Body of pancreas (tissue), 4 donors: ENCODE measurements around the gene MMP24. TPM values are rescaled to one million over a fixed set of nuclear protein-coding genes. Genes with fewer than 3 reads are reported as not detected.
"Not testable (repeated sequence)": the region's sequence is repeated elsewhere in the genome, so short reads cannot be mapped to it uniquely, and the experiment has no call there.

Source experiments
- ATAC-seq: fragments of 150-250 bp; one replicate; pipeline ENCODE4 v1.9.1; 2016
- DNase-seq, 4 donors: peaks; one replicate each; pipeline ENCODE4 v3.0.0-alpha.2; 2019
- H3K27ac ChIP-seq, 4 donors: fragments of 200-600 bp; sonication (generic); 1 replicate in 3 of 4; 2 replicates in 1 of 4; pipeline versions ENCODE4 v1.5.1 to v1.6.1; 2016 to 2019; ENCODE audit warnings: mild to moderate bottlenecking in 1 of 4, mixed read lengths in 1 of 4, moderate library complexity in 1 of 4
- H3K27me3 ChIP-seq, 2 donors: fragments of 200-600 bp; sonication (generic); one replicate each; pipeline ENCODE4 v1.6.0; 2016; ENCODE audit warnings: mild to moderate bottlenecking in 1 of 2
- H3K36me3 ChIP-seq, 2 donors: fragments of 200-600 bp; sonication (generic); replicated peaks in 1 of 2; 2 replicates each; pipeline ENCODE4 v1.5.1; 2016; ENCODE audit warnings: low read depth in 2 of 2; ENCODE audit not compliant: insufficient read depth in 1 of 2
- H3K4me1 ChIP-seq: fragments of 200-600 bp; sonication (generic); one replicate; pipeline ENCODE4 v1.6.0; 2016
- H3K4me3 ChIP-seq, 2 donors: fragments of 200-600 bp; sonication (generic); 1 replicate in 1 of 2; 2 replicates in 1 of 2; pipeline ENCODE4 v1.5.1; 2016 to 2019
- H3K9me3 ChIP-seq, 3 donors: fragments of 200-600 bp; sonication (generic); 1 replicate in 2 of 3; 2 replicates in 1 of 3; pipeline ENCODE4 v1.5.1; 2016
- CTCF ChIP-seq, 7 experiments: fragments of 450-650 bp in 4 of 7; fragments of 200-600 bp in 3 of 7; sonication (generic) in 3 of 7; IDR thresholded peaks; one replicate each; pipeline ENCODE4 v1.5.1; 2016 to 2019; ENCODE audit warnings: antibody characterized with exemption in 7 of 7
- POLR2A ChIP-seq, 3 donors: fragments of 450-650 bp; IDR thresholded peaks; one replicate each; pipeline ENCODE4 v1.6.1; 2016; ENCODE audit warnings: antibody characterized with exemption in 3 of 3, mild to moderate bottlenecking in 2 of 3
- WGBS, 2 donors: methylation state at CpG; one replicate each; pipeline ENCODE4 v1.1.5; 2017; 5-methylcytosine and 5-hydroxymethylcytosine counted together
- intact Hi-C: fragments of 100-400 bp; cut with DNase I; formaldehyde crosslinking; loops from one replicate; pipeline ENCODE4 v1.15.1; 2023
- total RNA-seq, 2 donors: library from RNA; depleted of rRNA; stranded (reverse); fragments of >200 nt; gene quantifications; one replicate each; pipeline ENCODE4 v1.1.0, GENCODE V29; 2016

Gene MMP24
- total RNA-seq, 2 donors from 2014 or later = 3.0 to 9.3 TPM

GRCh38 chr20:35314816-35315631 is 88.5 kb downstream of the MMP24 start:
- 74 to 79% methylated on average over 3 of the region's 3 CpGs for WGBS, 2 donors
- intact Hi-C loops = no loop called here
- H3K36me3 ChIP-seq = no peaks in the 10 kb centered on the region
- no peak for ATAC-seq
- no peaks in the 10 kb centered on the region for H3K9me3 ChIP-seq
- no peak for DNase-seq
- no peak overlapping the region for H3K4me3 ChIP-seq
- H3K27me3 ChIP-seq = no peaks in the 10 kb centered on the region
- no peak for TF ChIP-seq CTCF (IDR thresholded peaks at IDR 0.05)
- no peak for TF ChIP-seq POLR2A (IDR thresholded peaks at IDR 0.05)
- no peak overlapping the region for H3K27ac ChIP-seq
- H3K4me1 ChIP-seq = peaks cover 17% of the 10 kb centered on the region

GRCh38 chr20:35315632-35316020 is 89.1 kb downstream of the MMP24 start:
- H3K9me3 ChIP-seq, DNase-seq, H3K27me3 ChIP-seq, H3K36me3 ChIP-seq, ATAC-seq, intact Hi-C loops, H3K4me3 ChIP-seq, H3K27ac ChIP-seq: not testable (repeated sequence)
- H3K4me1 ChIP-seq = peaks cover 17% of the 10 kb centered on the region
- WGBS, 2 donors = 87 to 95% methylated on average over 7 of the region's 7 CpGs

DNA sequence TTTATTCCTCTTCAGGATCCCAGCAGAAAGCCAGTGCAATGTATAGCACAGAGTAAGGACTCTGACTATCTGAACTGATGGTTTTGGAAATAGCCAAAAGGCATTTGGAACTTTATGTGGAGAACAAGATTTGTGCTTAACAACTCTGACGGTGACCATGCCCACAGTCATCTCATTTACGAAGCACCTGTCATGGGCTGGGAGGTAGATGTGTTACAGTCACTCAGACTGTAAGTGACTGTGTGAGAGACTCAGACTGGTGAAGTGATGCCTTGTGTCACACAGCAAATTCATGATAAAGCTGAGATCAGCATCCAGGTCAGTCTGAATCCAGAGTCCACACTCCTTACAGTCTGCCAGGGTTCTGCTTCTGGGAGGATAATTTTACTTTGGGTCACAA is 89.6 kb downstream of the MMP24 start:
- no peak for ATAC-seq
- no peak for DNase-seq
- no peaks in the 10 kb centered on the region for H3K27me3 ChIP-seq
- intact Hi-C loops = no loop called here
- TF ChIP-seq CTCF (IDR thresholded peaks at IDR 0.05) = no peak
- no peak for TF ChIP-seq POLR2A (IDR thresholded peaks at IDR 0.05)
- H3K4me1 ChIP-seq = peaks cover 17% of the 10 kb centered on the region
- no peaks in the 10 kb centered on the region for H3K9me3 ChIP-seq
- no peaks in the 10 kb centered on the region for H3K36me3 ChIP-seq
- no peak overlapping the region for H3K27ac ChIP-seq
- 91 to 94% methylated on average over 2 of the region's 2 CpGs for WGBS, 2 donors
- no peak overlapping the region for H3K4me3 ChIP-seq

GRCh38 chr20:35317416-35318210 is 91.1 kb downstream of the MMP24 start:
- DNase-seq (no peak), ATAC-seq (no peak)
- intact Hi-C loops = no loop called here
- no peaks in the 10 kb centered on the region for H3K9me3 ChIP-seq
- no peak overlapping the region for H3K4me3 ChIP-seq
- no peak for TF ChIP-seq CTCF (IDR thresholded peaks at IDR 0.05)
- no peak for TF ChIP-seq POLR2A (IDR thresholded peaks at IDR 0.05)
- 82 to 87% methylated on average over 5 of the region's 5 CpGs for WGBS, 2 donors
- H3K4me1 ChIP-seq = peaks cover 17% of the 10 kb centered on the region
- no peaks in the 10 kb centered on the region for H3K27me3 ChIP-seq
- no peaks in the 10 kb centered on the region for H3K36me3 ChIP-seq
- H3K27ac ChIP-seq = peak overlapping the region; percentile 17 to 74 (median 56)

DNA sequence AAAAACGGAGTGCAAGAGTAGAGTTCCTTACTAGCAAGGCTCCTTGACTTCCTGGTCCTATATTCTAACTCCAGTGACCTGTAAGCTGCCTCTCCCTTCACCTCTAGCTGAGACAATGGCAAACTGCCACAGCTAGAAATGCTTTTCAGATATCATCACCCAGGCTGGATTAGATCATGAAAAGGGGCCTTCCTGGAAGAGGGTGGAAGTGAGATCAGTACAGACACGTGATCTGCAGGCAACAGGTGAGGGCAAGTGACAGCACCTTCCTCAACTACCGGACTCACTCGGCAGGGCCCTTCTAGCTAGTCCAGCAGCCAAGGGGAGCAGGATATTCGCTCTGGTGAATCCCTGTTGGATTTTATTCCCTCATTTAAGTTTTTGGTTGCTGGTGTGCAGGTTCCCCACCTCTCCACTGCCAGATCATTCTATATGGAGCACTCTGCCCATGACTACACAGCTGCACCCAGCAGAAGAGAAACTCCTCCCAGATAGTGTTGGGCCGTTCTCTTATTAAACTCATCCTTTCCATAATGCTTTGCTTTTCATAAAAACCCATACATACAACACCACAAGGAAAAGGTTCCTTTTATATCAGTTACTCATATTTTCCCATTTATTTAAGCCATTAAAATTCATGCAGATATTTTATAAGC is 92.1 kb downstream of the MMP24 start:
- 54 to 67% methylated on average over 6 of the region's 6 CpGs for WGBS, 2 donors
- no peak for TF ChIP-seq CTCF (IDR thresholded peaks at IDR 0.05)
- TF ChIP-seq POLR2A (IDR thresholded peaks at IDR 0.05) = peak; percentile 9 to 53 (median 28)
- peak; percentile 94 for ATAC-seq

More for the DNA sequence above, 92.1 kb downstream of the MMP24 start:
- Histone ChIP-seq H3K27me3 (no peaks in the 10 kb centered on the region), H3K27ac (peak overlapping the region; percentile 17 to 74 (median 56)), H3K4me1 (peaks cover 17% of the 10 kb centered on the region), H3K36me3 (no peaks in the 10 kb centered on the region), H3K4me3 (no peak overlapping the region), H3K9me3 (no peaks in the 10 kb centered on the region)
- DNase-seq = peak; percentile 49 to 73 (median 58)
- intact Hi-C loops = no loop called here
